GM12864 (cell line): ENCODE measurements around the gene FNDC3B.

Experiments
- DNase-seq: peaks from one replicate; pipeline ENCODE4 v3.0.0-alpha.2; 2011; ENCODE audit warnings: low read depth
- H3K4me3 ChIP-seq: 2 replicates; pipeline ENCODE4 v1.5.1; 2011; ENCODE audit warnings: mild to moderate bottlenecking, low read depth, low read length, control low read depth
- TF ChIP-seq, protein P1 (sequence below): IDR thresholded peaks from 2 replicates; pipeline ENCODE4 v1.5.1; 2011; ENCODE audit warnings: low read depth, mild to moderate bottlenecking, moderate library complexity, low read length, control low read depth, inconsistent platforms; ENCODE audit errors: missing control alignments

Gene FNDC3B

DNA sequence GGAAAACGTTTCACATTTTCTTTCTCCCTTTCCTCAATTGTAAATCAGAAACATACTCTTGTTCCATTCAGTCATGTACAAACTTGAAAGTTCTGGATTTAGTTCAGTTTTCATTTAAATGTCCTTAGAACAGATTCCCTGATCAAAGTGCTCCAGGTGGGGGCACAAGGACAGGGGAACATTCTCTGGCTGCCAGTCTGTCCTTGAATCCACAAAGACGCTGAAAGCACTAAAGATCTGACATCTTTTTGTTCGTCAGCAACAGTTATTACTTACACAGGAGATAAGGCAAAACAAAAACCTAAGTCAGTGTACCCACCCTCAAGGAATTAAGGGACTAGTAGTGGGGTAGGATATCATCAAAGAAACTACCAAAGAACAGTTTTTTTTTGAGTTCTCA is 269.7 kb downstream of the FNDC3B start:
- TF ChIP-seq, protein P1, sequence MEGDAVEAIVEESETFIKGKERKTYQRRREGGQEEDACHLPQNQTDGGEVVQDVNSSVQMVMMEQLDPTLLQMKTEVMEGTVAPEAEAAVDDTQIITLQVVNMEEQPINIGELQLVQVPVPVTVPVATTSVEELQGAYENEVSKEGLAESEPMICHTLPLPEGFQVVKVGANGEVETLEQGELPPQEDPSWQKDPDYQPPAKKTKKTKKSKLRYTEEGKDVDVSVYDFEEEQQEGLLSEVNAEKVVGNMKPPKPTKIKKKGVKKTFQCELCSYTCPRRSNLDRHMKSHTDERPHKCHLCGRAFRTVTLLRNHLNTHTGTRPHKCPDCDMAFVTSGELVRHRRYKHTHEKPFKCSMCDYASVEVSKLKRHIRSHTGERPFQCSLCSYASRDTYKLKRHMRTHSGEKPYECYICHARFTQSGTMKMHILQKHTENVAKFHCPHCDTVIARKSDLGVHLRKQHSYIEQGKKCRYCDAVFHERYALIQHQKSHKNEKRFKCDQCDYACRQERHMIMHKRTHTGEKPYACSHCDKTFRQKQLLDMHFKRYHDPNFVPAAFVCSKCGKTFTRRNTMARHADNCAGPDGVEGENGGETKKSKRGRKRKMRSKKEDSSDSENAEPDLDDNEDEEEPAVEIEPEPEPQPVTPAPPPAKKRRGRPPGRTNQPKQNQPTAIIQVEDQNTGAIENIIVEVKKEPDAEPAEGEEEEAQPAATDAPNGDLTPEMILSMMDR = no peak
- DNase-seq = no peak
- H3K4me3 ChIP-seq = no peak overlapping the region

DNA sequence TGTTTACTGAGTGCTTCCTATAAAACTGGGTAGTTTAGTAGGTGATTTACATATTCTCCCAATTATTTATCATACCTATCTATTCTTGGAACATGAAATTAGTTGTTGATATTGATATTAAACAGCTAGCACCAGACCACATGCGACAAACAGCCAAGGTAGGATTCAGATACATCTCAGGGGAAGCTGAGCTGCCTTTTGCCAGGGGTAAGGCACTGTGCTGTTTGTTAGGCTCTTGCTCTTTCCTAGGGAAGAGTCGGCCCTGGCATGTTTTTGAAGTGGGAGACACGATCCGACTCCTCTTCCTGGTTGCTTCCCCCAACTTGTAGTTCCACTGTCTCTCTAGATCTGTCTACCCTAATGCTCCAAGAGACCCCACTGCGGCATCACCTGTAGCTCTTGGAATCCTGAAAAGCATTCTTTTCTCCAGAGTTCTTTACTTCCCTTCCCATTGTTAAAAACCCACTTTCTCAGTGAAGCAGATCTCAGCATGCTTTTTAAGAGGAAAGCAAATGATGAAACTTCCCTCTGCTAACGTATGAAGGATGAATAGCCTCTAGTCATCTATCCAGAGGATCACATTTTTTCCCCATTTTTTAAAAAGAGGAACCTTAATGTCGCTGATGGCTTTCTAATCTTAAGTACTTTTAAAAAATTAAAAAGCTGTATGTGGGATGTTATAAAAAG is 270.5 kb downstream of the FNDC3B start:
- TF ChIP-seq, protein P1 = no peak
- no peak for DNase-seq
- no peak overlapping the region for H3K4me3 ChIP-seq

DNA sequence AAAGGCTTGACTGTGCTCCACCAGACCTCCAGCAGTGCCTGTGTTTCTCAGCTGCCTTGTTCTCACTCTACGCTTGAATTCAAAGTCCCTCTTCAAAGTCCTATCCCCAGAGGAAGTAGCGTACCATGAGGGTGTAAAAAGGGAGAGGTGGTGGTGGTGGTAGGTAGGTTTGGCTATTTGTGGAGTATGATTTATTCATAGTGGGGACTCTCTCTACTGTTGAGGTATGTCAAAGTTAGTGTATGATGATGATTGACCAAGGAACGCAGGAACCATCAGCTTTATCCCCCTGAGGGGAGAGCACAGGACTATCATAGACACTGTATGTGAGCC is 271.0 kb downstream of the FNDC3B start:
- H3K4me3 ChIP-seq = no peak overlapping the region
- no peak for DNase-seq
- TF ChIP-seq, protein P1 = no peak

DNA sequence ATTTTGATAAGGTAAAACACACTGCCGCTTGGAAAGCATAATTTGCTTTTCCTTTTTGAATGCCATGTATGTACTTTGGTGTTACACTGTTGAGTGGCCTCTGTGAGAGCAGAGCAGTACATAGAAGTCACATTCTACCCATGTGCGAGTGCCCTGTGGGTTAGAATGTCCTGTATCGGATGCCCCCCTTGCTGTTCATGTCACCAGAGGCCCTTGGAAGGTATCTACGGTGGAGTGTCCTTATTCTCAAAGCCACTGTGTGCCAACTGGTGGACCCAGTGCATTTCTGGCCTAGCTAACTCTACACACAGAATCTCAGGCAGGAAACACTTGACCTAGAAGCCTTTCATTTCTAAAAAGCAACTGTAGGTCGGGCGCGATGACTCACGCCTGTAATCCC is 271.8 kb downstream of the FNDC3B start:
- TF ChIP-seq, protein P1 = no peak
- H3K4me3 ChIP-seq = no peak overlapping the region
- no peak for DNase-seq

DNA sequence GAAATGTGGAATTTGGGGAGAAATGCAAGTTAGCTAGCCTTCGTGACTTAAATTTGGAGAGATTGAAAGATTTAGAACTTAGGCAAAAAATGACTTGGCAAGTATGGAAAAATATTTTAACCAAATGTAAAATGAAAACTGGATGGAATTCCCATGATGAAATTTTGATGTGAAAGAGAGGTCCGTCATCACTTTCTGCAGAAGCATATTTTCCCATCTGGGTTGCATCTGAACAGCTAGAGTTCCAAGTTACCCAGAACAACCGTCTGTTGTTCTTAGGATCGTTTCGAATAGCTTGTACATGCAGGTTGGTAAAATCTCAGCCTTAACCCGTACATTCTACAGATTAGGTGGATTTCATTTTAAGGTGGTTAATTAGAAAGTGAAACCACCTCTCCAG is 272.6 kb downstream of the FNDC3B start:
- TF ChIP-seq, protein P1 = no peak
- H3K4me3 ChIP-seq = no peak overlapping the region
- no peak for DNase-seq

DNA sequence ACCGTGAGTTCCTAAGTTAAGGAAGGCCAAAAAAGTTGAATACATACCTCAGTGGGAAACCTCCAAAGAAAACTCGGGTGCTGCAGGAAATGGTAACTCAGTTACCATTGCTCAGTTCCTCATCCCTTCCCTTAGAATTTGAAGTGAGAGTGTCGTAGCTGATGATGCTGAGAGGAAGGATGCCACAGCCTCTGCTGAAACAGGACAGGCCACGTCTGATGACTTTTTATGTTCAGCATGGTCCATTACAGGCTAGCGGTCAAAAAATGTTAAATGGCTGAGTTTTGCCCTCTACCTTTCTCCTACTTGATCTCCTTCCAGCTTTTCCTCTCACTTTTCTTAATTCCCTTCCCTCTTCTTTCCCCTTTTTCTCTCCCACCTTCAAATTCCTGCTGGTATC is 273.3 kb downstream of the FNDC3B start:
- DNase-seq = no peak

DNA sequence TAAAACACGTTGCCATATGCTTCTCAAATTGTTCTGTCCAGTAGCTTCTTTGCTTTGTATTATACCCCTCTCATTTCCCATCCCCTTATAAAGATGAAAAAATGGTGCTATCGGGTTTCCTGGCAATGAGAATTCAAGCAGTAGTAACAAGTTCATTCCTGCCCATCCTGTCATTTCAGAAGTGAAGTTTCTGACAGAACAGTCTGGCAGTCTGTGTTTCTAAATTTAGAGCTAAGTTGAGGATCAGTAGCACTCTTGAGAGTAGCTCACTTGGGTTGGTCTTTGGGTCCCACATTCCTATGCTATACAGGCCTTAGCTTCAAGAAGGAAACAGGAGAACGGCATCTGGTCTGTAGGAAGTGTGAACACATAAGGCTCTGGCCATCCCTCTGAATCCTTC is 274.3 kb downstream of the FNDC3B start:
- no peak for DNase-seq
- TF ChIP-seq, protein P1 = no peak
- H3K4me3 ChIP-seq = no peak overlapping the region

More for the DNA sequence above, 273.3 kb downstream of the FNDC3B start:
- TF ChIP-seq, protein P1 = no peak
- H3K4me3 ChIP-seq = no peak overlapping the region
